Activated naive CD8-positive, alpha-beta T cell (primary cell): ENCODE measurements around the gene DGCR2.
"Not testable (repeated sequence)": the region's sequence is repeated elsewhere in the genome, so short reads cannot be mapped to it uniquely, and the experiment has no call there.

Experiments used
- H3K27ac Mint-ChIP-seq: one replicate; pipeline ENCODE4 v1.8.0; 2021; ENCODE audit warnings: mixed read lengths
- H3K27me3 Mint-ChIP-seq: one replicate; pipeline ENCODE4 v1.8.0; 2021; ENCODE audit warnings: mixed read lengths
- H3K36me3 Mint-ChIP-seq: one replicate; pipeline ENCODE4 v1.8.0; 2021; ENCODE audit warnings: mixed read lengths
- H3K4me1 Mint-ChIP-seq: one replicate; pipeline ENCODE4 v1.8.0; 2021; ENCODE audit warnings: low read depth, mixed read lengths
- H3K4me3 Mint-ChIP-seq: one replicate; pipeline ENCODE4 v1.8.0; 2021; ENCODE audit warnings: mild to moderate bottlenecking, mixed read lengths
- H3K9me3 Mint-ChIP-seq: one replicate; pipeline ENCODE4 v1.8.0; 2021; ENCODE audit warnings: low read depth, mixed read lengths

DGCR2 gene

GRCh38 chr22:19037282-19038163, 84.7 kb downstream of the DGCR2 start:
- Mint-ChIP-seq H3K27me3 (no peaks in the 10 kb centered on the region), H3K4me3 (no peak overlapping the region), H3K27ac (peak overlapping the region; percentile 6), H3K36me3 (no peaks in the 10 kb centered on the region), H3K4me1 (peaks cover 2% of the 10 kb centered on the region), H3K9me3 (no peaks in the 10 kb centered on the region)

- Mint-ChIP-seq H3K4me3 (no peak overlapping the region), H3K4me1 (peaks cover 2% of the 10 kb centered on the region), H3K27ac (no peak overlapping the region), H3K36me3 (no peaks in the 10 kb centered on the region), H3K27me3 (no peaks in the 10 kb centered on the region), H3K9me3 (no peaks in the 10 kb centered on the region)
Observed at GRCh38 chr22:19036523-19037273, 85.5 kb downstream of the DGCR2 start.

- no peak overlapping the region for H3K4me3 Mint-ChIP-seq
- H3K9me3 Mint-ChIP-seq, result no peaks in the 10 kb centered on the region
- peaks cover 2% of the 10 kb centered on the region for H3K4me1 Mint-ChIP-seq
- H3K27ac Mint-ChIP-seq, result no peak overlapping the region
- no peaks in the 10 kb centered on the region for H3K27me3 Mint-ChIP-seq
- H3K36me3 Mint-ChIP-seq, result no peaks in the 10 kb centered on the region
Observed at GRCh38 chr22:19036229-19036522, 86.0 kb downstream of the DGCR2 start.

GRCh38 chr22:19035474-19036228, 86.6 kb downstream of the DGCR2 start:
- Mint-ChIP-seq H3K9me3 (no peaks in the 10 kb centered on the region), H3K4me3 (no peak overlapping the region), H3K4me1 (peaks cover 2% of the 10 kb centered on the region), H3K27me3 (no peaks in the 10 kb centered on the region), H3K27ac (no peak overlapping the region), H3K36me3 (no peaks in the 10 kb centered on the region)

- H3K4me1 Mint-ChIP-seq, H3K9me3 Mint-ChIP-seq, H3K27ac Mint-ChIP-seq, H3K27me3 Mint-ChIP-seq, H3K4me3 Mint-ChIP-seq, H3K36me3 Mint-ChIP-seq: not testable (repeated sequence)
Observed at GRCh38 chr22:19035126-19035473, 87.1 kb downstream of the DGCR2 start.

GRCh38 chr22:19034724-19035120, 87.5 kb downstream of the DGCR2 start:
- H3K27ac Mint-ChIP-seq, H3K4me1 Mint-ChIP-seq, H3K36me3 Mint-ChIP-seq, H3K4me3 Mint-ChIP-seq, H3K27me3 Mint-ChIP-seq, H3K9me3 Mint-ChIP-seq: not testable (repeated sequence)

GRCh38 chr22:19034031-19034723, 88.0 kb downstream of the DGCR2 start:
- H3K9me3 Mint-ChIP-seq, H3K4me1 Mint-ChIP-seq, H3K4me3 Mint-ChIP-seq, H3K27me3 Mint-ChIP-seq, H3K27ac Mint-ChIP-seq, H3K36me3 Mint-ChIP-seq: not testable (repeated sequence)

- not testable (repeated sequence) for H3K4me3 Mint-ChIP-seq, H3K36me3 Mint-ChIP-seq, H3K27me3 Mint-ChIP-seq, H3K4me1 Mint-ChIP-seq, H3K9me3 Mint-ChIP-seq, H3K27ac Mint-ChIP-seq
Observed at GRCh38 chr22:19033568-19033905, 88.7 kb downstream of the DGCR2 start.

GRCh38 chr22:19032898-19033567, 89.2 kb downstream of the DGCR2 start:
- not testable (repeated sequence) for H3K4me1 Mint-ChIP-seq, H3K27ac Mint-ChIP-seq, H3K27me3 Mint-ChIP-seq, H3K4me3 Mint-ChIP-seq, H3K36me3 Mint-ChIP-seq, H3K9me3 Mint-ChIP-seq

- not testable (repeated sequence) for H3K36me3 Mint-ChIP-seq, H3K27me3 Mint-ChIP-seq, H3K9me3 Mint-ChIP-seq, H3K27ac Mint-ChIP-seq, H3K4me1 Mint-ChIP-seq, H3K4me3 Mint-ChIP-seq
Observed at GRCh38 chr22:19032156-19032785, 89.9 kb downstream of the DGCR2 start.

GRCh38 chr22:19030889-19031252, 91.3 kb downstream of the DGCR2 start:
- not testable (repeated sequence) for H3K36me3 Mint-ChIP-seq, H3K9me3 Mint-ChIP-seq, H3K4me1 Mint-ChIP-seq, H3K27ac Mint-ChIP-seq, H3K4me3 Mint-ChIP-seq, H3K27me3 Mint-ChIP-seq

- not testable (repeated sequence) for H3K4me3 Mint-ChIP-seq, H3K27me3 Mint-ChIP-seq, H3K36me3 Mint-ChIP-seq, H3K27ac Mint-ChIP-seq, H3K4me1 Mint-ChIP-seq, H3K9me3 Mint-ChIP-seq
Observed at GRCh38 chr22:19030226-19030888, 91.9 kb downstream of the DGCR2 start.

- not testable (repeated sequence) for H3K27ac Mint-ChIP-seq, H3K36me3 Mint-ChIP-seq, H3K27me3 Mint-ChIP-seq, H3K4me1 Mint-ChIP-seq, H3K9me3 Mint-ChIP-seq, H3K4me3 Mint-ChIP-seq
Observed at GRCh38 chr22:19029113-19030103, 92.8 kb downstream of the DGCR2 start.
